IMR-90 (cell line): ENCODE measurements around the gene EPHB6. TPM values are rescaled to one million over a fixed set of nuclear protein-coding genes. Genes with fewer than 3 reads are reported as not detected.

Experiments
- ATAC-seq: fragments of 200-7000 bp; cut with Tn5 transposase; 2 replicates; pipeline ENCODE4 v1.9.1; 2020; ENCODE audit warnings: low read depth, mild to moderate bottlenecking, moderate library complexity
- BruUV-seq: library from RNA; stranded (reverse); fragments of 400-500 nt; replicated peaks from 2 replicates; lab custom pipeline; 2021; lab: Mats Ljungman, UMichigan
- CTCF ChIA-PET: fragments of 300-600 bp; formaldehyde crosslinking; extraction: SDS; loops from one replicate; lab custom pipeline; 2021; ENCODE audit warnings: antibody characterized with exemption; lab: Yijun Ruan, JAX
- POLR2A ChIA-PET: fragments of 300-600 bp; sonication (Branson Sonifier 250); formaldehyde crosslinking; loops from one replicate; lab custom pipeline; 2022; ENCODE audit warnings: antibody characterized with exemption; ENCODE audit not compliant: unreplicated experiment; lab: Charles Lee
- DNase-seq: peaks from one replicate; pipeline ENCODE4 v3.0.0; 2013
- H2AFZ ChIP-seq: replicated peaks from 2 replicates; pipeline ENCODE3; 2013; ENCODE audit warnings: low read length, mild to moderate bottlenecking; ENCODE audit not compliant: poor library complexity
- H2AK5ac ChIP-seq: 2 replicates; pipeline ENCODE4 v1.6.1; 2013; ENCODE audit warnings: low read depth, low read length, inconsistent platforms
- H2AK9ac ChIP-seq: replicated peaks from 2 replicates; pipeline ENCODE3; 2013; ENCODE audit warnings: mild to moderate bottlenecking, low read depth, low read length, moderate library complexity; ENCODE audit not compliant: poor library complexity
- H2BK120ac ChIP-seq: 2 replicates; pipeline ENCODE4 v1.6.1; 2013; ENCODE audit warnings: low read depth, low read length, inconsistent platforms
- H2BK15ac ChIP-seq: 3 replicates; pipeline ENCODE4 v1.6.1; 2013; ENCODE audit warnings: low read depth, low read length, inconsistent platforms
- H2BK20ac ChIP-seq: 2 replicates; pipeline ENCODE4 v1.6.1; 2013; ENCODE audit warnings: low read depth, mild to moderate bottlenecking, inconsistent platforms, low read length, moderate library complexity
- H2BK5ac ChIP-seq: 2 replicates; pipeline ENCODE4 v1.6.1; 2013; ENCODE audit warnings: mild to moderate bottlenecking, low read depth, low read length, inconsistent platforms; ENCODE audit not compliant: poor library complexity, severe bottlenecking
- H3K14ac ChIP-seq: replicated peaks from 2 replicates; pipeline ENCODE4 v1.6.1; 2013; ENCODE audit warnings: low read depth, low read length, inconsistent platforms
- H3K18ac ChIP-seq: 2 replicates; pipeline ENCODE4 v1.6.1; 2013; ENCODE audit warnings: low read depth, low read length, control low read depth
- H3K23ac ChIP-seq: 2 replicates; pipeline ENCODE4 v1.6.1; 2013; ENCODE audit warnings: low read depth, low read length, inconsistent platforms
- H3K27ac ChIP-seq: 2 replicates; pipeline ENCODE4 v1.5.1; 2013; ENCODE audit warnings: mild to moderate bottlenecking, control low read depth, low read length; ENCODE audit not compliant: insufficient read depth
- H3K27me3 ChIP-seq: 2 replicates; pipeline ENCODE4 v1.6.1; 2013; ENCODE audit warnings: low read length; ENCODE audit not compliant: control insufficient read depth, insufficient read depth
- H3K36me3 ChIP-seq: 2 replicates; pipeline ENCODE4 v1.6.1; 2013; ENCODE audit warnings: low read length, mixed read lengths; ENCODE audit not compliant: control insufficient read depth, insufficient read depth
- H3K4ac ChIP-seq: 2 replicates; pipeline ENCODE4 v1.6.1; 2013; ENCODE audit warnings: low read depth, low read length, inconsistent platforms
- H3K4me1 ChIP-seq: 2 replicates; pipeline ENCODE4 v1.6.1; 2013; ENCODE audit warnings: low read length, mixed read lengths; ENCODE audit not compliant: control insufficient read depth, insufficient read depth
- H3K4me2 ChIP-seq: 2 replicates; pipeline ENCODE4 v1.6.1; 2013; ENCODE audit warnings: low read depth, mild to moderate bottlenecking, control low read depth, low read length, moderate library complexity
- H3K4me3 ChIP-seq: 2 replicates; pipeline ENCODE4 v1.5.1; 2013; ENCODE audit warnings: low read depth, mild to moderate bottlenecking, control low read depth, low read length, moderate library complexity; ENCODE audit not compliant: insufficient read depth
- H3K56ac ChIP-seq: 2 replicates; pipeline ENCODE4 v1.6.1; 2013; ENCODE audit warnings: low read length, inconsistent platforms; ENCODE audit not compliant: insufficient read depth; ENCODE audit errors: extremely low read depth
- H3K79me1 ChIP-seq, 2 experiments: 2 replicates each; pipeline ENCODE4 v1.6.1; 2013; ENCODE audit warnings: low read length in 2 of 2, inconsistent platforms in 1 of 2, low read depth in 1 of 2
- H3K9ac ChIP-seq: 2 replicates; pipeline ENCODE4 v1.6.1; 2013; ENCODE audit warnings: low read depth, low read length, control low read depth
- H3K9me1 ChIP-seq: 2 replicates; pipeline ENCODE4 v1.6.1; 2013; ENCODE audit warnings: low read length, inconsistent platforms; ENCODE audit not compliant: insufficient read depth
- H3K9me3 ChIP-seq: 2 replicates; pipeline ENCODE4 v1.6.1; 2013; ENCODE audit warnings: low read length; ENCODE audit not compliant: control insufficient read depth, insufficient read depth
- H4K20me1 ChIP-seq: 2 replicates; pipeline ENCODE4 v1.6.1; 2013; ENCODE audit warnings: low read length, inconsistent platforms; ENCODE audit not compliant: insufficient read depth
- H4K5ac ChIP-seq: 2 replicates; pipeline ENCODE4 v1.6.1; 2013; ENCODE audit warnings: mild to moderate bottlenecking, low read depth, low read length, control low read depth
- H4K8ac ChIP-seq, 2 experiments: 2 replicates each; pipeline ENCODE4 v1.6.1; 2013; ENCODE audit warnings: low read depth in 2 of 2, low read length in 2 of 2, control low read depth in 1 of 2, inconsistent platforms in 1 of 2
- H4K91ac ChIP-seq: 2 replicates; pipeline ENCODE4 v1.6.1; 2013; ENCODE audit warnings: low read depth, low read length, inconsistent platforms; ENCODE audit not compliant: insufficient read depth
- CHD1 ChIP-seq: IDR thresholded peaks from 2 replicates; pipeline ENCODE4 v1.6.1; 2012; ENCODE audit warnings: low read depth, low read length, improper control_type of control experiment
- CTCF ChIP-seq: conservative IDR thresholded peaks from 2 replicates; pipeline ENCODE4 v1.5.1; 2012; ENCODE audit warnings: mild to moderate bottlenecking, low read depth, low read length, improper control_type of control experiment
- ELK1 ChIP-seq: fragments of 150-350 bp; IDR thresholded peaks from 2 replicates; pipeline ENCODE4 v1.6.1; 2016; ENCODE audit warnings: low read depth, mild to moderate bottlenecking, low read length, moderate library complexity, borderline replicate concordance
- MXI1 ChIP-seq: IDR thresholded peaks from 2 replicates; pipeline ENCODE4 v1.6.1; 2012; ENCODE audit warnings: low read depth, mild to moderate bottlenecking, low read length, moderate library complexity, borderline replicate concordance
- RAD21 ChIP-seq: IDR thresholded peaks from 2 replicates; pipeline ENCODE4 v1.6.1; 2012; ENCODE audit warnings: low read length, improper control_type of control experiment
- RCOR1 ChIP-seq: IDR thresholded peaks from 2 replicates; pipeline ENCODE4 v1.6.1; 2012; ENCODE audit warnings: mild to moderate bottlenecking, low read length, improper control_type of control experiment; ENCODE audit not compliant: insufficient replicate concordance
- RFX5 ChIP-seq: IDR thresholded peaks from 2 replicates; pipeline ENCODE4 v1.8.0; 2012; ENCODE audit warnings: low read depth, mild to moderate bottlenecking, low read length, moderate library complexity
- USF2 ChIP-seq: fragments of 150-350 bp; IDR thresholded peaks from 2 replicates; pipeline ENCODE4 v1.6.1; 2017; ENCODE audit warnings: mild to moderate bottlenecking, antibody characterized with exemption, low read length, low read depth
- WGBS, 2 experiments: methylation state at CpG; one replicate each; pipeline versions ENCODE4 v1.1.5 to v1.1.7; 2013; ENCODE audit warnings: missing lambda C conversion rate in 2 of 2; ENCODE audit not compliant: insufficient read length in 1 of 2; ENCODE audit errors: extremely low coverage in 2 of 2; 5-methylcytosine and 5-hydroxymethylcytosine counted together
- dilution Hi-C: fragments of 300-500 bp; cut with HindIII; formaldehyde crosslinking; loops from one replicate; pipeline ENCODE4 v1.14.3; 2018; ENCODE audit warnings: low sequenced_read_pairs; ENCODE audit not compliant: unreplicated experiment
- in situ Hi-C: fragments of 300-500 bp; cut with MboI; formaldehyde crosslinking; loops from 3 replicates; pipeline ENCODE4 v1.14.3; 2019; ENCODE audit warnings: low sequenced_read_pairs, inconsistent platforms, mixed read lengths
- intact Hi-C: fragments of 100-400 bp; cut with micrococcal nuclease; formaldehyde crosslinking; loops from 2 replicates; pipeline ENCODE4 v1.10.0; 2022
- polyA plus RNA-seq, 3 experiments: library from polyadenylated mRNA; depleted of rRNA; stranded (reverse); fragments of >200 nt; gene quantifications; 2 replicates each; pipeline ENCODE4 v1.2.3, GENCODE V29; 2012; ENCODE audit warnings: low replicate concordance in 1 of 3
- total RNA-seq: library from RNA; depleted of rRNA; stranded (reverse); fragments of >200 nt; gene quantifications from 2 replicates; pipeline ENCODE4 v1.2.3, GENCODE V29; 2012

EPHB6 gene
- total and polyA plus RNA-seq, 2 of the 4 experiments (the other 2 are of a cell fraction) = under 0.01 to 0.60 TPM

- Histone ChIP-seq H2AK5ac (no peak overlapping the region), H3K9ac (no peak overlapping the region), H3K9me1 (no peaks in the 10 kb centered on the region), H3K4me2 (no peak overlapping the region), H3K79me1 (no peaks in the 10 kb centered on the region), H3K56ac (no peak overlapping the region), H3K4ac (no peak overlapping the region), H2AFZ (no peak overlapping the region), H3K23ac (no peak overlapping the region), H3K4me1 (no peaks in the 10 kb centered on the region), H2BK5ac (no peak overlapping the region), H2BK120ac (no peak overlapping the region), H4K91ac (no peak overlapping the region), H3K9me3 (no peaks in the 10 kb centered on the region), H2AK9ac (no peak overlapping the region), H3K27me3 (peaks cover 4% of the 10 kb centered on the region), H3K18ac (no peak overlapping the region), H3K36me3 (no peaks in the 10 kb centered on the region), H4K8ac (no peak overlapping the region), H3K27ac (no peak overlapping the region), H2BK20ac (no peak overlapping the region), H4K20me1 (no peaks in the 10 kb centered on the region), H4K5ac (no peak overlapping the region), H2BK15ac (no peak overlapping the region), H3K14ac (no peak overlapping the region), H3K4me3 (no peak overlapping the region)
- intact Hi-C loops (no loop called here), dilution Hi-C loops (no loop called here), in situ Hi-C loops (no loop called here)
- TF ChIP-seq MXI1 = no peak
- TF ChIP-seq ELK1 = no peak
- TF ChIP-seq CTCF = no peak
- TF ChIP-seq USF2 = no peak
- no peak for TF ChIP-seq RFX5
- TF ChIP-seq RCOR1 = no peak
- TF ChIP-seq RAD21 = no peak
- no peak for TF ChIP-seq CHD1
- ATAC-seq (no peak), DNase-seq (no peak)
- ChIA-PET POLR2A (no interaction called here), CTCF (interaction anchor here (0.6 to 0.9 kb wide), 2 partner anchors 30 to 454 kb away, joined by 3 read pairs; no protein-coding TSS in a partner anchor)
- no CpG with 5 or more reads among the region's 1 CpG for WGBS, 2 experiments
- BruUV-seq = no TSS peak
Observed at GRCh38 chr7:142813699-142814098, 41.2 kb upstream of the EPHB6 start.
